ENCODE data around the gene P2RX6.

Gene P2RX6

GRCh38 chr22:21012446-21013407, 2.2 kb upstream of the P2RX6 start:
- no peak for DNase-seq (ENCODE audit: low read depth)

GRCh38 chr22:21013657-21014201, 1.2 kb upstream of the P2RX6 start:
- no peak for DNase-seq (ENCODE audit: low read depth)

- DNase-seq (ENCODE audit: low read depth) = peak; percentile 97
These were observed 701 bp upstream of the P2RX6 start for GRCh38 chr22:21014202-21014725.

- DNase-seq (ENCODE audit: low read depth) = no peak
These were observed 571 bp downstream of the P2RX6 start for GRCh38 chr22:21015466-21016006.

- no peak for DNase-seq (ENCODE audit: low read depth)
These were observed 1.9 kb downstream of the P2RX6 start for GRCh38 chr22:21016644-21017420.

- DNase-seq (ENCODE audit: low read depth) = no peak
These were observed 3.3 kb downstream of the P2RX6 start for GRCh38 chr22:21018314-21018713.

- DNase-seq (ENCODE audit: low read depth) = peak; percentile 55
These were observed 6.0 kb downstream of the P2RX6 start for GRCh38 chr22:21020802-21021429.

GRCh38 chr22:21022507-21022906, 7.5 kb downstream of the P2RX6 start:
- no peak for DNase-seq (ENCODE audit: low read depth)

- no peak for DNase-seq (ENCODE audit: low read depth)
These were observed 8.1 kb downstream of the P2RX6 start for GRCh38 chr22:21022955-21023614.

- no peak for DNase-seq (ENCODE audit: low read depth)
These were observed 10.3 kb downstream of the P2RX6 start for GRCh38 chr22:21025266-21025665.

- no peak for DNase-seq (ENCODE audit: low read depth)
These were observed 11.1 kb downstream of the P2RX6 start for GRCh38 chr22:21025763-21026755.

- DNase-seq (ENCODE audit: low read depth) = no peak
These were observed 12.1 kb downstream of the P2RX6 start for GRCh38 chr22:21026783-21027692.

- DNase-seq (ENCODE audit: low read depth) = no peak
These were observed 13.6 kb downstream of the P2RX6 start for GRCh38 chr22:21028277-21029251.

GRCh38 chr22:21029486-21030025, 14.6 kb downstream of the P2RX6 start:
- DNase-seq (ENCODE audit: low read depth) = no peak

GRCh38 chr22:21030032-21030431, 15.1 kb downstream of the P2RX6 start:
- no peak for DNase-seq (ENCODE audit: low read depth)

- DNase-seq (ENCODE audit: low read depth) = no peak
These were observed 15.9 kb downstream of the P2RX6 start for GRCh38 chr22:21030621-21031544.
